WTC11 (cell line): Measurements from ENCODE around the gene MED15. TPM values are rescaled to one million over a fixed set of nuclear protein-coding genes. Genes with fewer than 3 reads are reported as not detected.
A peak's percentile ranks its signal among the peaks of the same experiment; 100 is the strongest.
"Not testable (repeated sequence)": the region's sequence is repeated elsewhere in the genome, so short reads cannot be mapped to it uniquely, and the experiment has no call there.

Source experiments
- ATAC-seq: fragments of 200-7000 bp; cut with Tn5 transposase; 2 replicates; pipeline ENCODE4 v1.10.0; 2021; ENCODE audit warnings: mild to moderate bottlenecking, moderate library complexity
- CTCF ChIA-PET: fragments of 300-600 bp; sonication (Branson Sonifier 250); formaldehyde crosslinking; loops from one replicate; lab custom pipeline; 2021; ENCODE audit warnings: antibody characterized with exemption; lab: Charles Lee
- POLR2A ChIA-PET: fragments of 350-600 bp; sonication (Branson Sonifier 250); formaldehyde crosslinking; loops from one replicate; lab custom pipeline; 2021; ENCODE audit warnings: antibody characterized with exemption; lab: Charles Lee
- DNase-seq: peaks from one replicate; pipeline ENCODE4 v3.0.0; 2021; ENCODE audit warnings: low spot score
- H3K27ac Mint-ChIP-seq: 2 replicates; pipeline ENCODE4 v1.8.0; 2021; ENCODE audit warnings: mixed read lengths
- H3K27me3 Mint-ChIP-seq: 2 replicates; pipeline ENCODE4 v1.8.0; 2021; ENCODE audit warnings: low read depth, mild to moderate bottlenecking, moderate library complexity, mixed read lengths
- H3K36me3 Mint-ChIP-seq: 2 replicates; pipeline ENCODE4 v1.8.0; 2021; ENCODE audit warnings: mixed read lengths
- H3K4me1 Mint-ChIP-seq: 2 replicates; pipeline ENCODE4 v1.8.0; 2022; ENCODE audit warnings: mixed read lengths
- H3K4me3 Mint-ChIP-seq: 2 replicates; pipeline ENCODE4 v1.8.0; 2021; ENCODE audit warnings: mild to moderate bottlenecking, moderate library complexity, mixed read lengths
- H3K9me3 Mint-ChIP-seq: 2 replicates; pipeline ENCODE4 v1.8.0; 2021; ENCODE audit warnings: mixed read lengths
- ATF2 ChIP-seq: sonication (generic); formaldehyde crosslinking; IDR thresholded peaks from 2 replicates; pipeline ENCODE4 v1.8.1; 2022; ENCODE audit warnings: low read depth, missing genetic modification reagents, borderline replicate concordance
- ATF6 ChIP-seq: sonication (generic); formaldehyde crosslinking; IDR thresholded peaks from 2 replicates; pipeline ENCODE4 v1.8.1; 2023; ENCODE audit warnings: mild to moderate bottlenecking, missing genetic modification reagents
- CREB1 ChIP-seq: sonication (generic); formaldehyde crosslinking; IDR thresholded peaks from 2 replicates; pipeline ENCODE4 v1.8.0; 2023; ENCODE audit warnings: mild to moderate bottlenecking, missing genetic modification reagents
- GRHL2 ChIP-seq: fragments of 250-450 bp; sonication (Bioruptor Pico); IDR thresholded peaks from 2 replicates; pipeline ENCODE4 v1.8.0; 2022; ENCODE audit warnings: mild to moderate bottlenecking, moderate library complexity; ENCODE audit not compliant: insufficient replicate concordance, severe bottlenecking
- GTF2I ChIP-seq: fragments of 250-450 bp; sonication (Bioruptor Pico); conservative IDR thresholded peaks from 2 replicates; pipeline ENCODE4 v1.4.0; 2021; ENCODE audit warnings: mild to moderate bottlenecking
- MYBL2 ChIP-seq: sonication (generic); formaldehyde crosslinking; IDR thresholded peaks from 2 replicates; pipeline ENCODE4 v1.8.1; 2023; ENCODE audit warnings: mild to moderate bottlenecking, moderate library complexity, missing genetic modification reagents
- PRDM15 ChIP-seq: sonication (generic); formaldehyde crosslinking; IDR thresholded peaks from 2 replicates; pipeline ENCODE4 v1.8.0; 2022; ENCODE audit warnings: missing genetic modification reagents
- ZBTB43 ChIP-seq: sonication (generic); formaldehyde crosslinking; IDR thresholded peaks from 2 replicates; pipeline ENCODE4 v1.8.1; 2023; ENCODE audit warnings: mild to moderate bottlenecking, missing genetic modification reagents
- ZNF671 ChIP-seq: fragments of 250-450 bp; sonication (Bioruptor Pico); IDR thresholded peaks from 2 replicates; pipeline ENCODE4 v1.8.0; 2021; ENCODE audit warnings: mild to moderate bottlenecking
- total RNA-seq: library from RNA; stranded (reverse); gene quantifications from 3 replicates; pipeline ENCODE4 v1.2.3, GENCODE V29; 2021
- TF ChIP-seq, protein P1 (sequence below): sonication (generic); formaldehyde crosslinking; IDR thresholded peaks from 2 replicates; pipeline ENCODE4 v1.8.1; 2022; ENCODE audit warnings: mild to moderate bottlenecking, moderate library complexity, missing genetic modification reagents

MED15 gene
- total RNA-seq, 1 experiment from 2014 or later = 67.7 TPM

DNA sequence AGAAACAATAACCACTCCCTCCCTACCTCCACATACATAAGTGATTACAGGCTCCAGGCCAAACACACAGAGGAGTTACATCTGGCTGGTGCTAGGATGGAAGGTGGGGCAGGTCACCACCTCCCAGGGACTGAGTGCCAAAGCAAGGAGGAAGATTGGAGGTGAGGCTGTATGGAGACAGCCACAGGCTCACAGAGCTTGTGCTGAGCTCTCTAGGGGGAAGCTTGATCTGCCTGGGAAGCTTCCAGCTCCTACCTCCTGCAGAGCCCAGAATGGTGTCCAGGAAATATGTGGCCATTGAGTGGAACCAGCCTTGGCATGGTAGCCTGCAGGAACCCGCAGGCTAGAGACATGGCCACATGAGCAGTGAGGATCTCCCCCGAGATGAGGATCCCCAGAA is 3.6 kb upstream of the MED15 start:
- Mint-ChIP-seq H3K27ac (peak overlapping the region; percentile 19), H3K36me3 (peaks cover 18% of the 10 kb centered on the region), H3K27me3 (no peaks in the 10 kb centered on the region), H3K4me1 (peaks cover 14% of the 10 kb centered on the region), H3K4me3 (no peak overlapping the region), H3K9me3 (no peaks in the 10 kb centered on the region)
- DNase-seq (no peak), ATAC-seq (no peak)
- TF ChIP-seq ZNF671 (CRISPR knock-in tag) (no peak), CREB1 (CRISPR knock-in tag) (no peak), GTF2I (CRISPR knock-in tag) (no peak), ZBTB43 (CRISPR knock-in tag) (no peak), PRDM15 (CRISPR knock-in tag) (no peak), ATF6 (no peak), MYBL2 (CRISPR knock-in tag) (no peak), ATF2 (CRISPR knock-in tag) (no peak), GRHL2 (CRISPR knock-in tag) (no peak)
- TF ChIP-seq, protein P1, sequence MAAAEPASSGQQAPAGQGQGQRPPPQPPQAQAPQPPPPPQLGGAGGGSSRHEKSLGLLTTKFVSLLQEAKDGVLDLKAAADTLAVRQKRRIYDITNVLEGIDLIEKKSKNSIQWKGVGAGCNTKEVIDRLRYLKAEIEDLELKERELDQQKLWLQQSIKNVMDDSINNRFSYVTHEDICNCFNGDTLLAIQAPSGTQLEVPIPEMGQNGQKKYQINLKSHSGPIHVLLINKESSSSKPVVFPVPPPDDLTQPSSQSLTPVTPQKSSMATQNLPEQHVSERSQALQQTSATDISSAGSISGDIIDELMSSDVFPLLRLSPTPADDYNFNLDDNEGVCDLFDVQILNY (CRISPR knock-in tag) = no peak
- POLR2A ChIA-PET = no interaction called here
- CTCF ChIA-PET = no interaction called here

DNA sequence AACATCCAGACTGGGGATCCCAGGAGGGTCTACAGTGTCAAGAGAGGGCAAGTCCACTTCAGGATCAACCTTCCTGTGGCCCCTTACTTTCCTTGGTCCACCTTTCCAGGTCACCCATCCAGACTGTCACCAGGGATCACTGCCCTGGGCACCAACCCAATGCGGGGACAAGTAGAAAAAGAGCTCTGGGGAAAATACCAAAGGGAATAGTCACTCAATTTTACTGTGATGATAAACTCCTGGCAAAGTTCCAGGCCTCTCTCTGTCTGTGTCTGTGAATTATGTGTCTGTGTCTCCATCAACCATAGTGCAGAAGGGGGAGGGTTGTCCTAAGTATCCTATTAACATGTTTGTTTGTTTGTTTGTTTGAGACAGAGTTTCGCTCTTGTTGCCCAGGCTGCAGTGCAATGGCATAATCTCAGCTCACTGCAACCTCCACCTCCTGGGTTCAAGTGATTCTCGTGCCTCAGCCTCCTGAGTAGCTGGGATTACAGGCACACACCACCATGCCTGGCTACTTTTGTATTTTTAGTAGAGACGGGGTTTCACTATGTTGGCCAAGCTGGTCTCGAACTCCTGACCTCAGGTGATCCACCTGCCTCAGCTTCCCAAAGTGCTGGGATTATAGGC is 3.0 kb upstream of the MED15 start:
- POLR2A ChIA-PET, ATAC-seq, H3K9me3 Mint-ChIP-seq, DNase-seq, H3K4me3 Mint-ChIP-seq, H3K27me3 Mint-ChIP-seq: not testable (repeated sequence)
- peaks cover 14% of the 10 kb centered on the region for H3K36me3 Mint-ChIP-seq
- peak overlapping the region; percentile 19 for H3K27ac Mint-ChIP-seq
- H3K4me1 Mint-ChIP-seq = peaks cover 20% of the 10 kb centered on the region
- CTCF ChIA-PET = interaction anchor here (0.6 kb wide), 1 partner anchor 64 kb away, joined by 3 read pairs; no protein-coding TSS in a partner anchor
